ENCODE results near the gene IQSEC1.

IQSEC1 gene

GRCh38 chr3:12998648-12999047, 74.6 kb downstream of the IQSEC1 start:
- TF ChIP-seq CTCF (IDR thresholded peaks at IDR 0.05; ENCODE audit: borderline replicate concordance, control extremely low read depth, extremely low read depth, insufficient read depth, missing control alignments) = no peak
- in situ Hi-C loops (cut with MboI; ENCODE audit: low sequenced_read_pairs, unreplicated experiment) = no loop called here
- DNase-seq (ENCODE audit: low spot score) = no peak

DNA sequence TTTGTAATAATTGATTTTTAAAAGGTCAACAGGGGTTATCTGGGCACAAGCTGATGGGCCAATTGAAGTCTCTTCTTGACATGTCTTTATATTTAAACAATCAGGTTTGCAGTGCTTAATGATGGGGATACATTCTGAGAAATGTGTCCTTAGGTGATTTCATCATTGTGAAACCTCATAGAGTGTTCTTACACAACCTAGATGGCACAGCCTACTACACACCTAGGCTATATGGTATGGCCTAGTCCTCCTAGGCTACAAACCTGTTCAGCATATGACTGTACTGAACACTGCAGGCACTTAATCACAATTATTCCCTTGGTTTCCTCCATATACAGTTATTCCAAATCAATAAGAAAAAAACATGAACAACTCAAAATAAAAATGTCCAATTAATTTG, 75.8 kb downstream of the IQSEC1 start:
- no peak for TF ChIP-seq CTCF (IDR thresholded peaks at IDR 0.05; ENCODE audit: borderline replicate concordance, control extremely low read depth, extremely low read depth, insufficient read depth, missing control alignments)
- DNase-seq (ENCODE audit: low spot score) = no peak
- in situ Hi-C loops (cut with MboI; ENCODE audit: low sequenced_read_pairs, unreplicated experiment) = no loop called here

DNA sequence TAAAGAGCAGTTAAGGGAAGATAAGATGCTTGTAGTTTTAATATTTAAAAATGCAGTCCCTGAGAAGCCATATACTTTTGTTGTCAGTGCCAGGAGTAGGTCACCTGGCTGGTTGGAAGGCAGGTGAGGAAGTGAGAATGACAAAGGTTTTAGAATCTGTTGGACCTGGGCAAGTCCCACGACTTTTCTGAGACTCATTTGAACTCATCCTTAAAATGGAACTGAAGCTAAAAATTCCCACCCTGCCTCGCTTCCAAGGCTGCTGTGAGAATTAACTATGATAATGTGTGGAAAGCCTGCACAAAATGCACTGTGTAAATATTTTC, 77.1 kb downstream of the IQSEC1 start:
- DNase-seq (ENCODE audit: low spot score) = no peak
- TF ChIP-seq CTCF (IDR thresholded peaks at IDR 0.05; ENCODE audit: borderline replicate concordance, control extremely low read depth, extremely low read depth, insufficient read depth, missing control alignments) = no peak
- in situ Hi-C loops (cut with MboI; ENCODE audit: low sequenced_read_pairs, unreplicated experiment) = no loop called here

DNA sequence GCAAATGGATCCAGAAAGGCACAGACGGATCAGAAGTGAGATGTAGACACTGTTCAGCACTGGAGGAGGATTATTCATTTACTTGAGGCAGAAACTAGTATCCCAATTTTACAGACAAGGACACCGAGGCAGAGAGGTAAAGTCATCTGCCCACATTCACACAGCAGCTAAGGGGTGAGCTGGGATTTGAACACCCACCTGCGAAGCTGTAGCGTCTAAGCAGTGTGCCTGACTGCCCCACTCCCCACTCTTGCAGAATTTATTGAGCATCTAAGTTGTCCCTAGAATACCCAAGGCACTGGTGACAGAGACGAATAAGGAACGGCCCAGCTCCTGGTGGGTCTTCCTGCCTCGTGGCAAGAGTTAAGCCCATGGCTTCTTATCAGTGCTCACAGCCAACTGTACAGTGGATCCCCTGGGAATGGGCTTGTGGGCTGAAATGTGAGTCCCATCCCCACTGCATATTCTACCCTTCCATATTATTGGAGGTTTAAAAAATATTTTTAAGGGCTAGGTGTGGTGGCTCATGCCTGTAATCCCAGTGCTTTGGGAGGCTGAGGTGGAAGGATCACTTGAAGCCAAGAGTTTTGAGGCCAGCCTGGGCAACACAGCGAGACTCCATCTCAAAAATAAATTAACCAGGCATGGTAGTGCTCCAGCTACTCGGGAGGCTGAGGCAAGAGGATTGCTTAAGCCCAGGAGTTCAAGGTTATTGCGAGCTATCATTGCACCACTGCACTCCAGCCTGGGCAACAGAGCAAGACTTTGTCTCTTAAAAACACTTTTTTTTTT, 77.6 kb downstream of the IQSEC1 start:
- in situ Hi-C loops (cut with MboI; ENCODE audit: low sequenced_read_pairs, unreplicated experiment) = no loop called here
- no peak for DNase-seq (ENCODE audit: low spot score)
- no peak for TF ChIP-seq CTCF (IDR thresholded peaks at IDR 0.05; ENCODE audit: borderline replicate concordance, control extremely low read depth, extremely low read depth, insufficient read depth, missing control alignments)

DNA sequence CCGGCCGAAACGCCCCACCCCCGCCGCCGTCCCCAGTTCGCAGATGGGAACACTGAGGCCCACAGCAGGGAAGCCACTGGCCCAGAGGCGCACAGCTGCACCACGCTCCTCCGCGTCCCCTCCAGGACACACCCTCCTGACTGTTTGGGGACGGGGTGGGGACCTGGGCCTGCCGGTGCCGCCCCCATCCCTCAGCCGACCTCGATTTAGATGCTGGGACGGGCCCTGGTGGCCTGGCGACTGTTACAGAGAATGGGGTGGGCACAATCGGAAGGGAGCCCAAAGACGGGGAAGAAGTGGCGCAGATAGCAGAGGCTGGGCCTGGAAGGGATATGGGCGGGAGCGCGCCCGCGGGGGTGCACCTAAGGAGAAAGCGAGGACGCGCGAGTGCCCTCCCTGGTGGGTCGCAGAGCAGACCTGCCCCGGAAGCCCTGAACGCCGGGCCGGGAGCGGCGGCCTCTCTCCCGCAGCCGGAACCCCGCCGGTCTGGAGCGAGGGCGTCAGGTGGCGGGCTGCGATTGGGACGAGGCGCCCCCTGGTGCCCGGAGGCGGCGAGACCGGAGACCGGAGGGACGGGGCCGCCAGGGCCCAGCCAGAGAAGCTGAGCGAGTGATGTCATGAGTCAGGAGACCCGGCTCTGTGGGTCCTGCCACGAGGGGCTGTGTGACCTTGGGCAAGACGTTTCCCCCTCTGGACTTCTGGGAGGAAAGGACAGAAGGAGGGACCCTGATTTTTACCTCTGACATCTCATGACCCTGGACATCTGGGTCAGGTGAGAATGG, 78.4 kb downstream of the IQSEC1 start:
- TF ChIP-seq CTCF (IDR thresholded peaks at IDR 0.05; ENCODE audit: borderline replicate concordance, control extremely low read depth, extremely low read depth, insufficient read depth, missing control alignments) = peak; percentile 93
- in situ Hi-C loops (cut with MboI; ENCODE audit: low sequenced_read_pairs, unreplicated experiment) = no loop called here
- DNase-seq (ENCODE audit: low spot score) = peak; percentile 95

GRCh38 chr3:12994357-12994606, 78.9 kb downstream of the IQSEC1 start:
- TF ChIP-seq CTCF (IDR thresholded peaks at IDR 0.05; ENCODE audit: borderline replicate concordance, control extremely low read depth, extremely low read depth, insufficient read depth, missing control alignments) = no peak
- DNase-seq (ENCODE audit: low spot score) = peak; percentile 76
- in situ Hi-C loops (cut with MboI; ENCODE audit: low sequenced_read_pairs, unreplicated experiment) = no loop called here

Measured in GM13976 (cell line).